ENCODE measurements around the gene RNU1-1. TPM values are rescaled to one million over a fixed set of nuclear protein-coding genes. Genes with fewer than 3 reads are reported as not detected.
"Not testable (repeated sequence)": the region's sequence is repeated elsewhere in the genome, so short reads cannot be mapped to it uniquely, and the experiment has no call there.

RNU1-1 gene
- total RNA-seq, 3 donors from 2014 or later (not counting 1 experiment from before 2014, with no cell fraction given), result 2,937 to 3,261 (median 3,038) TPM

DNA sequence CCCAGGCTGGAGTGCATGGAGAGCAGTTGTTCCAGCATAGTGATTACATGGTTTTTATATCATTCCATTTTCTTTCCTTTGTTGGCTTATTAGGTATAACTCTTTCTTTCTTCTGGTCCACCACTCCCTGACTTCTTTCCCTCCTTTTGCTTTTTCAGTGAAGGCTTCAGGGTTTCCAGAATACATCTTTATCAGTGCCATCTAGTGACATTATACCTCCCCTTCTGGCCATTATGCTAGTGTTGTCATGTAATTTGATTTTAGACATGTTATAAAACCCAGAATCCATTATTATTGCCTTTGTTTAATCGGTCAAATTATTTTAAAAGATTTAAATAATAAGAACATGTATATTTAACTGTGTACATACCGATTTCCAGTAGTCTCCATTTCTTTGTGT is 10.6 kb downstream of the RNU1-1 start:
- H3K27me3 Mint-ChIP-seq (ENCODE audit: low read depth in 2 of 2), result no peaks in the 10 kb centered on the region
- no peaks in the 10 kb centered on the region for H3K36me3 Mint-ChIP-seq
- Histone ChIP-seq H3K27ac (ENCODE audit: low read length) (no peak overlapping the region), H3K36me3 (ENCODE audit: control insufficient read depth, insufficient read depth, low read length) (no peaks in the 10 kb centered on the region), H3K9me3 (ENCODE audit: control insufficient read depth, insufficient read depth, low read length) (peaks cover 3% of the 10 kb centered on the region), H3K27me3 (ENCODE audit: control insufficient read depth, insufficient read depth, low read length) (no peaks in the 10 kb centered on the region), H3K4me3 (ENCODE audit: low read length) (no peak overlapping the region), H3K4me1 (ENCODE audit: control insufficient read depth, insufficient read depth, low read length) (peaks cover 20% of the 10 kb centered on the region)
- TF ChIP-seq, protein P1, sequence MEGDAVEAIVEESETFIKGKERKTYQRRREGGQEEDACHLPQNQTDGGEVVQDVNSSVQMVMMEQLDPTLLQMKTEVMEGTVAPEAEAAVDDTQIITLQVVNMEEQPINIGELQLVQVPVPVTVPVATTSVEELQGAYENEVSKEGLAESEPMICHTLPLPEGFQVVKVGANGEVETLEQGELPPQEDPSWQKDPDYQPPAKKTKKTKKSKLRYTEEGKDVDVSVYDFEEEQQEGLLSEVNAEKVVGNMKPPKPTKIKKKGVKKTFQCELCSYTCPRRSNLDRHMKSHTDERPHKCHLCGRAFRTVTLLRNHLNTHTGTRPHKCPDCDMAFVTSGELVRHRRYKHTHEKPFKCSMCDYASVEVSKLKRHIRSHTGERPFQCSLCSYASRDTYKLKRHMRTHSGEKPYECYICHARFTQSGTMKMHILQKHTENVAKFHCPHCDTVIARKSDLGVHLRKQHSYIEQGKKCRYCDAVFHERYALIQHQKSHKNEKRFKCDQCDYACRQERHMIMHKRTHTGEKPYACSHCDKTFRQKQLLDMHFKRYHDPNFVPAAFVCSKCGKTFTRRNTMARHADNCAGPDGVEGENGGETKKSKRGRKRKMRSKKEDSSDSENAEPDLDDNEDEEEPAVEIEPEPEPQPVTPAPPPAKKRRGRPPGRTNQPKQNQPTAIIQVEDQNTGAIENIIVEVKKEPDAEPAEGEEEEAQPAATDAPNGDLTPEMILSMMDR (IDR thresholded peaks at IDR 0.05), result no peak
- DNase-seq, result no peak
- no CpG with 5 or more reads among the region's 2 CpGs for WGBS (ENCODE audit: insufficient coverage)
- H3K4me1 Mint-ChIP-seq, result peaks cover 5 to 16% of the 10 kb centered on the region in 2 donors
- no peak overlapping the region for H3K4me3 Mint-ChIP-seq
- intact Hi-C loops (cut with micrococcal nuclease), result no loop called here
- ATAC-seq, result no peak
- H3K9me3 Mint-ChIP-seq, result no peaks in the 10 kb centered on the region
- no peak overlapping the region for H3K27ac Mint-ChIP-seq

DNA sequence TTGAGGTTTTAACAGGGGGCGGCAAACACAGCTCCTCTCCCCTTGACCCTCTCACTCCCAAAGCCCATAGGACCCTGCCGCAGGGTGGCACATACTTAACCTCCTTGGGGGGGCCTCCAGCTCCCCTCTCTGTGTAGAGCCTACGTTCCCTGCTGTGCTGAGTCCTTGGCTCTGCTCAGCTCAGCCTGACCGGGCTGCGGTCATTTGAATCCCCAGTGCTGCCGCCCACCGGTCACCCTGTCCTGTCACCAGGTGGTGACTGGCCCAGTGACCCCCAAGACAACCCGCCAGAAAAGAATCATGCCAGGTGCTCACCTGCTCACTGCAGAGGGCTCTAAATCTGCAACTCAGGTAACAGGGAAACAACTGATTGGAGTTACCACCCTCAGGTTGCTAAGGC is 12.6 kb downstream of the RNU1-1 start:
- ATAC-seq; intact Hi-C loops (cut with micrococcal nuclease): not testable (repeated sequence)
- peak overlapping the region; percentile 57 for H3K4me3 Mint-ChIP-seq

DNA sequence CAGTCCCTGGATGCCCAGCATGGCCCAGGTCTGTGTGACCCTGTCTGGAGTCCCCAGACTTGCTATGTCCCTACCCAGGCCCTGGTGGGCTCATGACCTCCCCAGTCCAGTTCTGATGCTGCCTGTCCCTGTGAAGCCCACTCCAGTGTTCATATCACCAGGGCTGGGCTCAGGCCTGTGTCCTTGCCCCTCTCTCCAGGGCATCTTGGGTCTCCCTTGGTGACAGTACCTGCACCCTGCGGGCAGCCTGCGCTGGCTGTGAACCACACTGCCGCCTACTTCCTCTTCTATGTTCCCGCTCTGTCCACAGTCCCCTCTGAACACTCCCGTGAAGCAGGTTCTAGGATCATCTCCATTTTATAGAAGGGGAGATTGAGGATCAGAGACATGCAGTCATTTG is 13.1 kb downstream of the RNU1-1 start:
- H3K9me3 Mint-ChIP-seq; ATAC-seq; H3K36me3 Mint-ChIP-seq; H3K27me3 ChIP-seq (ENCODE audit: control insufficient read depth, insufficient read depth, low read length); H3K4me3 ChIP-seq (ENCODE audit: low read length); intact Hi-C loops (cut with micrococcal nuclease); H3K27me3 Mint-ChIP-seq (ENCODE audit: low read depth in 2 of 2); H3K27ac ChIP-seq (ENCODE audit: low read length); H3K36me3 ChIP-seq (ENCODE audit: control insufficient read depth, insufficient read depth, low read length); H3K9me3 ChIP-seq (ENCODE audit: control insufficient read depth, insufficient read depth, low read length); DNase-seq: not testable (repeated sequence)
- peaks cover 11 to 33% of the 10 kb centered on the region in 2 donors for H3K4me1 Mint-ChIP-seq
- peak overlapping the region; percentile 18 to 42 for H3K27ac Mint-ChIP-seq
- peak overlapping the region; percentile 57 for H3K4me3 Mint-ChIP-seq
- peaks cover 27% of the 10 kb centered on the region for H3K4me1 ChIP-seq (ENCODE audit: control insufficient read depth, insufficient read depth, low read length)
- WGBS (ENCODE audit: insufficient coverage), result 43% methylated on average over 4 of the region's 5 CpGs

More for the DNA sequence above, 12.6 kb downstream of the RNU1-1 start:
- Mint-ChIP-seq H3K4me1 (peaks cover 11 to 33% of the 10 kb centered on the region in 2 donors), H3K27ac (peak overlapping the region; percentile 18 to 42)
- H3K27me3 Mint-ChIP-seq (ENCODE audit: low read depth in 2 of 2); H3K4me3 ChIP-seq (ENCODE audit: low read length); H3K9me3 Mint-ChIP-seq; DNase-seq; H3K36me3 ChIP-seq (ENCODE audit: control insufficient read depth, insufficient read depth, low read length); H3K9me3 ChIP-seq (ENCODE audit: control insufficient read depth, insufficient read depth, low read length); H3K27me3 ChIP-seq (ENCODE audit: control insufficient read depth, insufficient read depth, low read length); H3K27ac ChIP-seq (ENCODE audit: low read length); H3K36me3 Mint-ChIP-seq: not testable (repeated sequence)
- peaks cover 27% of the 10 kb centered on the region for H3K4me1 ChIP-seq (ENCODE audit: control insufficient read depth, insufficient read depth, low read length)
- 84% methylated on average over 8 of the region's 8 CpGs for WGBS (ENCODE audit: insufficient coverage)

DNA sequence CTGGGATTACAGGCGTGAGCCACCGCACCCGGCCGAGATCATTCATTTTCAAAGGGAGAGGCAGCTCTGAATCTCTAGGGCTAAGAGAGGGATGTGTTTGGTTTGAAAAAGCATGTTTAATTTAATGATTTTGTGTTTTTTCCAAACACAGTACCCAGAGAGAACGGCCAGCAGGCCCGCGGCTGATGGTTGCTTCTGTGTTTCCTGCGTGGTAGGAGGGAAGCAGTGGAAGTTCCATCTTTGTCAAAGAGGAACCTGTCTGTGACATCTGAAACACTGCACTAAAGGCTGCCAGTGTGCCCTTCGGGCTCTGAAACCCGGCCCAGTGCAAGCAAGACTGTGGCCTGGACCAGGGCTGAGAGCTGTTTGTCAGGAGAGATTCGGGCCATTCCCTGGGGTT is 13.6 kb downstream of the RNU1-1 start:
- H3K9me3 ChIP-seq (ENCODE audit: control insufficient read depth, insufficient read depth, low read length); H3K27ac ChIP-seq (ENCODE audit: low read length); intact Hi-C loops (cut with micrococcal nuclease); H3K4me3 ChIP-seq (ENCODE audit: low read length); H3K36me3 ChIP-seq (ENCODE audit: control insufficient read depth, insufficient read depth, low read length); H3K36me3 Mint-ChIP-seq; DNase-seq; ATAC-seq; H3K27ac Mint-ChIP-seq; H3K27me3 ChIP-seq (ENCODE audit: control insufficient read depth, insufficient read depth, low read length); H3K9me3 Mint-ChIP-seq; H3K27me3 Mint-ChIP-seq (ENCODE audit: low read depth in 2 of 2): not testable (repeated sequence)
- peaks cover 27% of the 10 kb centered on the region for H3K4me1 ChIP-seq (ENCODE audit: control insufficient read depth, insufficient read depth, low read length)
- Mint-ChIP-seq H3K4me1 (peaks cover 11 to 33% of the 10 kb centered on the region in 2 donors), H3K4me3 (peak overlapping the region; percentile 94)
- 69% methylated on average over 11 of the region's 11 CpGs for WGBS (ENCODE audit: insufficient coverage)

DNA sequence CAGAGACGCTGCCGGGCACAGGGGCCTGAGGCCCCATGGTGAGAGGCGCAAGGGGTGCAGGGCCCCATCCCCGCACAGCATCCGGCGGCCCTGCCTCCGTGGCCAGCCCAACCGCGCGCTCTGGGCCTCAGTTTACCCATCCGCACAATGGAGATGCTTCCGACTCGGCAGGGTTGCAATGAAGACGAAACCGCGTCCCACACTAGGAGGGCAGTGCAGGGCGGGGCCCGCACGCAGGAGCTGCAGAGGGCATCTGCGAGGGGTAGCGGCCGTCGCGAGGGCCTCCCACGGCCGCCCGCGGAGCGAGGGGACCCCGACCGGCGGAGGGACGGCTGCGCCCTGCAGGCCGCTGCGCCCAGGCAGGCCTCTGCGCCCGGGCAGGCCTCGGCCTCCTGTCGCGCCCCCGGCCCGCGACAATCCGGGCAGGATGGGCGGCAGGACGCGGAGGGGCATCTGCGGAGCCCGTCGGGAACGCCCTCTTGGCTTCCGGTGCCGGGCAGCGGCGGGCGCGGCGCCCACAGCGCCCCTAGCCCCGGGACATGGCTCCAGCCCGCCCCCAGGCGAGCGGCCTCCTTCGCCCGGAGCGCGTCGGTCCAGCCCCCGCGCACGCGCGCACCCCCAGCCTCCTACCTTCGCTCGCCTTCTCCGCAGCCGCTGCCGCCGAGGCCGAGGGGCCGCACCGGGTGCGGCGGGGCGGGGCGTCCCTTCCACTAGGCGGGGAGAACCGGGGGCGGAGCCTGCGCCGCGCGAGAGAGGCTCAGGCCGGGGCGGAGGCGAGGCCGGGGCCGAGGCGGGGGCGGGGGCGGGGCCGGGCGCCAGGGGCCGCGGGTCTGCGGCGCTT is 15.3 kb downstream of the RNU1-1 start:
- H3K4me3 Mint-ChIP-seq, result peak overlapping the region; percentile 94

DNA sequence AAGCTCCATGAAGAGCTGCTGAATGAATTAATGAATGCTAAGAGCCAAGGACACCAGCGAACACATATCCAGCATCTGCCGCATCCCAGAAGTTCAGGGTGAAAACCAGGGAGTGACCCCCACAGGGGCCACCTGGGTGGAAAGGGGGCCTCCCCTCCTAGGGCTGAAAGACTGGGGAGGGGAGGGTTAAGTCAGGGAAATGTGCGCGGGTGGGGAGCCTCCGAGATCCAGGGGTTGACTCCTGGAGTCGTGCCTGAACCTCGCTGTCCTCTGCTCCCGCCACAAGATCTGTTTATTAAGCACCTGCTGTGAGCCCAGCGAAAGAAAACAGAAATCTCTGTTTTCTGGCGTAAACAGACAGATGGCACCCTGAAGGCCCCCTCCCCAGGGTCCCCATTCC is 16.0 kb downstream of the RNU1-1 start:
- Mint-ChIP-seq H3K27ac (peak overlapping the region; percentile 73 to 83), H3K4me1 (peaks cover 11 to 33% of the 10 kb centered on the region in 2 donors), H3K4me3 (peak overlapping the region; percentile 89)
- H3K27me3 ChIP-seq (ENCODE audit: control insufficient read depth, insufficient read depth, low read length); H3K36me3 Mint-ChIP-seq; H3K27me3 Mint-ChIP-seq (ENCODE audit: low read depth in 2 of 2); ATAC-seq; H3K9me3 ChIP-seq (ENCODE audit: control insufficient read depth, insufficient read depth, low read length); H3K36me3 ChIP-seq (ENCODE audit: control insufficient read depth, insufficient read depth, low read length); DNase-seq; H3K9me3 Mint-ChIP-seq: not testable (repeated sequence)
- H3K4me1 ChIP-seq (ENCODE audit: control insufficient read depth, insufficient read depth, low read length), result peaks cover 27% of the 10 kb centered on the region
- intact Hi-C loops (cut with micrococcal nuclease), result loop anchor here (5.0 kb wide), 1 partner anchor 56 kb away; the partner anchor contains the start of gene NECAP2
- peak overlapping the region; percentile 56 for H3K27ac ChIP-seq (ENCODE audit: low read length)
- WGBS (ENCODE audit: insufficient coverage), result 79% methylated on average over 10 of the region's 10 CpGs
- peak overlapping the region; percentile 36 for H3K4me3 ChIP-seq (ENCODE audit: low read length)

More for the DNA sequence above, 15.3 kb downstream of the RNU1-1 start:
- ATAC-seq (peak; percentile 94 to 95 (median 94)), DNase-seq (peak; percentile 80 to 90)
- Histone ChIP-seq H3K27ac (ENCODE audit: low read length) (peak overlapping the region; percentile 56), H3K27me3 (ENCODE audit: control insufficient read depth, insufficient read depth, low read length) (no peaks in the 10 kb centered on the region), H3K4me1 (ENCODE audit: control insufficient read depth, insufficient read depth, low read length) (peaks cover 27% of the 10 kb centered on the region), H3K4me3 (ENCODE audit: low read length) (peak overlapping the region; percentile 76), H3K36me3 (ENCODE audit: control insufficient read depth, insufficient read depth, low read length) (no peaks in the 10 kb centered on the region), H3K9me3 (ENCODE audit: control insufficient read depth, insufficient read depth, low read length) (no peaks in the 10 kb centered on the region)
- under 1% methylated on average over 108 of the region's 108 CpGs for WGBS (ENCODE audit: insufficient coverage)
- TF ChIP-seq, protein P1 (IDR thresholded peaks at IDR 0.05), result no peak
- intact Hi-C loops (cut with micrococcal nuclease), result loop anchor here (5.0 kb wide), 1 partner anchor 56 kb away; the partner anchor contains the start of gene NECAP2
- H3K36me3 Mint-ChIP-seq, result no peaks in the 10 kb centered on the region
- peaks cover 11 to 33% of the 10 kb centered on the region in 2 donors for H3K4me1 Mint-ChIP-seq
- no peaks in the 10 kb centered on the region for H3K27me3 Mint-ChIP-seq (ENCODE audit: low read depth in 2 of 2)
- peak overlapping the region; percentile 73 to 83 for H3K27ac Mint-ChIP-seq
- H3K9me3 Mint-ChIP-seq, result no peaks in the 10 kb centered on the region
